RWPE1 (cell line): ENCODE results near the gene ARFGEF3.

Experiments used
- CTCF ChIA-PET: fragments of 350-600 bp; sonication (Branson Sonifier 250); formaldehyde crosslinking; extraction: SDS; loops from one replicate; lab custom pipeline; 2021; lab: Yijun Ruan, JAX
- POLR2A ChIA-PET: fragments of 400-600 bp; formaldehyde crosslinking; extraction: SDS; loops from one replicate; lab custom pipeline; 2020; ENCODE audit warnings: antibody characterized with exemption; ENCODE audit not compliant: low non-redundant PET; lab: Yijun Ruan, JAX
- DNase-seq: peaks from one replicate; pipeline ENCODE4 v3.0.0; 2012; ENCODE audit warnings: low spot score
- H3K27ac ChIP-seq: fragments of 450-650 bp; 2 replicates; pipeline ENCODE4 v1.5.1; 2017
- TF ChIP-seq, protein P1 (sequence below): fragments of 450-650 bp; conservative IDR thresholded peaks from 2 replicates; pipeline ENCODE4 v1.5.1; 2017; ENCODE audit warnings: low read depth, mild to moderate bottlenecking

ARFGEF3 gene

DNA sequence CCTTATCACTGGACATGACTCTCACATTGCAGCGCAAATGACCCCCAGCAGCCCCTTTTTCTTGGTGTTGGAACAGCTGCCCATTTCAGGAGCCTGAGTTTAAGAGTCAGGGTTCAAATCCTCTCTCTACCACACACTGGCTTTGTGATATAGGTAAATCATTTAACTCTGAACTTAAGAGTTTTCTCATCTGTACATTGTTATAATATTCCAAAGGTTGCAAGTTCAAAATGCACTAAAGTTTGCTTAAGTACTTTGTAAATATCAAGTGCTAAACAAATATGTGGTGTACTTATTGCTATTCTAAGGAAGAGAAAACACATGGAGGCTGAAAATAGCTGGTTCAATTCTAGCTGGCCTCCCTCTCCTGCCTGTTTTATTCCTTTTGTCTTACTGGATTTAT is 95.9 kb downstream of the ARFGEF3 start:
- ChIA-PET POLR2A (no interaction called here), CTCF (no interaction called here)
- H3K27ac ChIP-seq, result no peak overlapping the region
- no peak for DNase-seq
- TF ChIP-seq, protein P1, sequence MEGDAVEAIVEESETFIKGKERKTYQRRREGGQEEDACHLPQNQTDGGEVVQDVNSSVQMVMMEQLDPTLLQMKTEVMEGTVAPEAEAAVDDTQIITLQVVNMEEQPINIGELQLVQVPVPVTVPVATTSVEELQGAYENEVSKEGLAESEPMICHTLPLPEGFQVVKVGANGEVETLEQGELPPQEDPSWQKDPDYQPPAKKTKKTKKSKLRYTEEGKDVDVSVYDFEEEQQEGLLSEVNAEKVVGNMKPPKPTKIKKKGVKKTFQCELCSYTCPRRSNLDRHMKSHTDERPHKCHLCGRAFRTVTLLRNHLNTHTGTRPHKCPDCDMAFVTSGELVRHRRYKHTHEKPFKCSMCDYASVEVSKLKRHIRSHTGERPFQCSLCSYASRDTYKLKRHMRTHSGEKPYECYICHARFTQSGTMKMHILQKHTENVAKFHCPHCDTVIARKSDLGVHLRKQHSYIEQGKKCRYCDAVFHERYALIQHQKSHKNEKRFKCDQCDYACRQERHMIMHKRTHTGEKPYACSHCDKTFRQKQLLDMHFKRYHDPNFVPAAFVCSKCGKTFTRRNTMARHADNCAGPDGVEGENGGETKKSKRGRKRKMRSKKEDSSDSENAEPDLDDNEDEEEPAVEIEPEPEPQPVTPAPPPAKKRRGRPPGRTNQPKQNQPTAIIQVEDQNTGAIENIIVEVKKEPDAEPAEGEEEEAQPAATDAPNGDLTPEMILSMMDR, result no peak

DNA sequence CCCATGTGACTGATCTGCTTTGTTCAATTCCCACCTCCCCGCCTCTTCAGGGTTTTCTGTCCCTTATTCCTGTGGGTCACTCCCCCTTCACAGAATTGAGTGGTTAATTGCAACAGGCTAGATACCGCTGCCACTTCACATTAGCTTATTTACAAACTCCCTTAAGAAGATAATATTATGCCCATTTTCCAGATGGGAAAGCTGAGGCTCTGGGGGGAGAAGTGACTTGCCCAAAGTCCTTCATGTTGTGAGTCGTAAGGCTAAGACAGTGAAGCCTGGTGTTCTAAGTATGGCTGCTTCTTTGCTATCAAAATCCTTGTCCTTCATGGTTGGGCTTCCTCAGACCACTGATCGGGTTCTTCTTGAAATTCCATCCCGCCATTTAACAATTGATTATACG is 96.5 kb downstream of the ARFGEF3 start:
- H3K27ac ChIP-seq, result no peak overlapping the region
- no peak for DNase-seq
- POLR2A ChIA-PET, result no interaction called here
- CTCF ChIA-PET, result interaction anchor here (0.6 kb wide), 1 partner anchor 1672 kb away, joined by 3 read pairs; no protein-coding TSS in a partner anchor
- TF ChIP-seq, protein P1, result no peak

DNA sequence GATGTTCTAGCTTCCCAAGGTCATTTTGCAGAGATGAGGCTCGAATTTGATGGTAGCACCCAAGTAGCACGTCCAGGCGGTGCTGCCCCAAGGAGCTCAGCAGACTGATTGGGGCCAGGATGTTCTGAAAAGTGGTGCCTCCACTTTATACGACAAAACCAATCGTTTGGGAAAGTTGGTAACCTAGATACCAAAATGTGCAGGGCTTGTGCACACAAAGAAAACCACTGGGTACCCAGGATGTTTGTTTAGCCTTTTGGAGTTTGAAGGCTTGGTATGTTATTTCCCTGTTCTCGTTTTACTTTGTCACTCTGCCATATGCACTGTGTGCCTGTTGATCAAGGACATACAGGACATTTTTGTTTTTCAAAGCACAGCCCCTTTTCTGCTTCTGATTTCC is 97.3 kb downstream of the ARFGEF3 start:
- TF ChIP-seq, protein P1, result no peak
- H3K27ac ChIP-seq, result no peak overlapping the region
- DNase-seq, result no peak
- ChIA-PET CTCF (no interaction called here), POLR2A (no interaction called here)

DNA sequence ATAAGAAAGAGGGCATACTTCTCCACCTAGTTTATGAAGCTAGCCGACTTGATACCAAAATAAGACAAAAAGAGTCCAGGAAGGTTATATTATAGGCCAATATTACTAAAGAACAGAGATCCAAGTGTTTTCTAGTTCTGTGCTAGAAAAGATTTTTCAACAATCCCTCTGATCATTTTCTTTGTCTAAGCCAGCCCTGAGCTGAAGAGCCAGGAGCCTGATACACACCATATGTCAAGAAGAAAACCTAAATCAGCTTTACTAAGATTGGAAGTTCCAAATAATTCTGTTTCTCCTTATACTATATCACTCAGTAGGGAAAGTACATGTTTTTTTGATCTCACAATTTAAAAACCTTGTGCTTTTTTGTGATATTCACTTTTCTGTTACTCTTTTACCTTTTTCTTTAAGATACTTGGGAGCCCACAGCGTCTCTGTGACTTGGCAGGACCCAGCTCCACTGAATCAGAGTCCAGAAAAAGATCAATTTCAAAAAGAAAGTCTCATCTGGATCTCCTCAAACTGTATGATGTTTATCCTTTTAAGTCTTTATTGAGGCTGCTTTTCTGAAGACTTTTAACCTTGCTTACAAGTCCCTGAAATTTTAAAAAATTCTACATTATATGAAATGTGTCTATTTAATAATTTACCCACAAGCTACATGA is 99.5 kb downstream of the ARFGEF3 start:
- no peak overlapping the region for H3K27ac ChIP-seq
- no peak for DNase-seq
- CTCF ChIA-PET, result interaction anchor here (0.7 to 0.8 kb wide), 2 partner anchors 146 to 1895 kb away, joined by 3 read pairs; no protein-coding TSS in a partner anchor
- POLR2A ChIA-PET, result interaction anchor here (0.6 to 0.7 kb wide), 2 partner anchors 21 to 143 kb away, joined by 3 to 7 read pairs; no protein-coding TSS in a partner anchor
- TF ChIP-seq, protein P1, result no peak

DNA sequence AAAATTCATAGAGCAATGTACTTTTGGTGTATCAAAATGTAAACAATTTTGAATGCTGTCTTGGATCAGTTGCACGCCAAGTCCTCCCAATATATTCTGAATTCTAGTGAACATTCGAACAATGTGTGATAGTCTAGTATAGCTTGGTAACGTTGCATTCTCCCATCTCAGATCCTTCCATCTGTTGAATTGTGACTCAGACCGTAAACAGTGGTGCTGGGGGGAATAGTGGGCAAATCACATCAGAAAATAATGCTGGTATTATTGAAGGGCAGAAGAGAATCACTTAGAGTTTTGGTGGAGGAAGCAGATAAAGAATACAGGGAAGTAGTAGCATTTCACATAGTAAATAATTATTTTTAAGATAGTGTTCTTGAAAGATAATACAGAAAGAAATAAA is 102.2 kb downstream of the ARFGEF3 start:
- H3K27ac ChIP-seq, result no peak overlapping the region
- no peak for DNase-seq
- TF ChIP-seq, protein P1, result no peak
- ChIA-PET POLR2A (no interaction called here), CTCF (no interaction called here)

DNA sequence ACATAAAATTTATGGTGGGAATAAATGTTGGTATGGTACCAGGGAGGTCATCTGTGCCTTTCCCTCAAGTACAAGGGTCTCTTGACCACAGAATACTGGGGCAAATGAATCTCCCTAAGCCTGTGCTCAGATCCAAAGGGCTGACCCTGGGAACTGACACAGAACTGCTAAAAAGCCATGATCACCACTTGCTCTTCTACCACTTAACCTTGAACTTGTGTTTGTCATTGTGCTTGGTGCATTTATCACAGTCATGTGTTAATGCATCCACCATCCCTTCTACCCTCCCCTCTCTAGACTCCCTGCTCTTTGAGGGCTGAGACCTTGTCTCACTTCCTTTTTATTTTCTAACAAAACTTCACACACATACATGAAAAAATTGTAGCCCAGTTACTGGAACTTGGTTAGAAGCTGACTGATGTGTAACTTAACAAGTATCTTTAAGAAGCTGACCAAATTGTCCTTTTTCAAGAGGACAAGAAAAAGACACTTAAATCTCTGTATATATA is 102.7 kb downstream of the ARFGEF3 start:
- no peak for DNase-seq
- POLR2A ChIA-PET, result no interaction called here
- TF ChIP-seq, protein P1, result no peak
- no peak overlapping the region for H3K27ac ChIP-seq
- CTCF ChIA-PET, result no interaction called here
